Sigmoid colon (tissue), 7 donors: ENCODE measurements around the gene RBM17. TPM values are rescaled to one million over a fixed set of nuclear protein-coding genes. Genes with fewer than 3 reads are reported as not detected.

Experiments
- DNase-seq: peaks from one replicate; pipeline ENCODE4 v3.0.0-alpha.2; 2019
- H3K27ac ChIP-seq, 4 donors: fragments of 200-600 bp; sonication (generic); one replicate each; pipeline ENCODE4 v1.5.1; 2016 to 2019; ENCODE audit warnings: mild to moderate bottlenecking in 1 of 4
- H3K27me3 ChIP-seq, 3 donors: fragments of 200-600 bp; sonication (generic); one replicate each; pipeline ENCODE4 v1.5.1; 2019; ENCODE audit warnings: mild to moderate bottlenecking in 1 of 3
- H3K36me3 ChIP-seq, 4 donors: fragments of 200-600 bp; sonication (generic); one replicate each; pipeline ENCODE4 v1.5.1; 2016 to 2019
- H3K4me1 ChIP-seq, 4 donors: fragments of 200-600 bp; sonication (generic); one replicate each; pipeline ENCODE4 v1.5.1; 2017 to 2019
- H3K4me3 ChIP-seq, 4 donors: fragments of 200-600 bp; sonication (generic); one replicate each; pipeline ENCODE4 v1.5.1; 2017 to 2019; ENCODE audit warnings: mild to moderate bottlenecking in 2 of 4, moderate library complexity in 1 of 4
- H3K9me3 ChIP-seq, 4 donors: fragments of 200-600 bp in 3 of 4; sonication (generic) in 3 of 4; one replicate each; pipeline versions ENCODE4 v1.5.1 to v1.6.1; 2013 to 2019
- EP300 ChIP-seq, 4 donors: sonication (generic); formaldehyde crosslinking; IDR thresholded peaks; one replicate each; pipeline ENCODE4 v1.6.1; 2017; ENCODE audit warnings: antibody characterized with exemption in 4 of 4
- POLR2A ChIP-seq, 2 donors: fragments of 450-650 bp; IDR thresholded peaks; one replicate each; pipeline ENCODE4 v1.6.1; 2016; ENCODE audit warnings: antibody characterized with exemption in 2 of 2, mild to moderate bottlenecking in 2 of 2, moderate library complexity in 2 of 2
- POLR2AphosphoS5 ChIP-seq, 4 donors: sonication (generic); formaldehyde crosslinking; IDR thresholded peaks; one replicate each; pipeline ENCODE4 v1.6.1; 2017; ENCODE audit warnings: antibody characterized with exemption in 4 of 4
- WGBS, 2 donors: extraction: QIAGEN DNeasy Blood & Tissue Kit; methylation state at CpG; one replicate each; pipeline ENCODE4 v1.1.7; 2013; 5-methylcytosine and 5-hydroxymethylcytosine counted together
- intact Hi-C: fragments of 100-400 bp; cut with DNase I; formaldehyde crosslinking; loops from one replicate; pipeline ENCODE4 v1.15.1; 2023
- polyA plus RNA-seq, 3 donors: library from polyadenylated mRNA; stranded (reverse); fragments of 200-250 nt; gene quantifications; one replicate each; pipeline ENCODE4 v1.2.3, GENCODE V29; 2013
- total RNA-seq, 4 donors: library from RNA; depleted of rRNA; stranded (reverse); fragments of >200 nt; gene quantifications; one replicate each; pipeline ENCODE4 v1.1.0, GENCODE V29; 2016
- TF ChIP-seq, protein P1 (sequence below), 4 experiments: fragments of 450-650 bp in 3 of 4; fragments of 200-600 bp in 1 of 4; IDR thresholded peaks; one replicate each; pipeline ENCODE4 v1.5.1; 2016 to 2019; ENCODE audit warnings: antibody characterized with exemption in 4 of 4, mild to moderate bottlenecking in 3 of 4, moderate library complexity in 2 of 4
- donor health status: healthy with polysubstance abuse.
- donor health status: Bipolar disorder and iron deficiency.
- donor health status: healthy.

Gene RBM17
- total and polyA plus RNA-seq, 7 donors: 32.8 to 74.2 (median 52.4) TPM

DNA sequence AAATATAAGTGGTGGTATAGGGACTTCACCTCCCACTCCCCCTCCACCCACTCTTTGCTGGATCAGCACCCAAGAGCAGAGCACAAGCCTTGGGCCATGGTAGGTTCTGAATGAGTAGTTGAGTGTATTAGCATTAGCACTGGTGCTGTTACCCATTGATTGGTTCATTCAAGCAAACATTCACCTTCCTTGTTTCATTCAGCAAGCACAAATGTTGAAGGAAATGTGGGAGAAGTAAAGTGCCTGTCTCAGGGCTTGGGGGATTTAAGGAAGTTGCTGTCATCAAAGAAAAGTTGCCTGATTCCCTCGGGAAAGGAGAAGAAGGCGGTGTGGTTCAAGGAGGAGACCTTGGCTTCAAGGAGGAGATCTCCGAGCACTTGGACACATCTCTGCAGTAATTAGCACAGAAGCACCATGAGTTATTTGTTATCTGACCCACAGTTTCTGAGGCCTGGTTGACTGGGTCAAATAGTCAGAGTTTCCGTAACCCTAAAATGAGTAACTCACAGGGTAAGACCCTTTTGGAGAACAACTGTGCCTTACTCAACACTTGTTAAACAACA is 44.0 kb upstream of the RBM17 start:
- WGBS, 2 donors: 64 to 85% methylated on average over 4 of the region's 4 CpGs
- Histone ChIP-seq H3K4me3 (no peak overlapping the region), H3K36me3 (no peaks in the 10 kb centered on the region), H3K27ac (no peak overlapping the region), H3K27me3 (no peaks in the 10 kb centered on the region), H3K4me1 (no peaks in the 10 kb centered on the region), H3K9me3 (no peaks in the 10 kb centered on the region)
- intact Hi-C loops: no loop called here
- TF ChIP-seq, protein P1, sequence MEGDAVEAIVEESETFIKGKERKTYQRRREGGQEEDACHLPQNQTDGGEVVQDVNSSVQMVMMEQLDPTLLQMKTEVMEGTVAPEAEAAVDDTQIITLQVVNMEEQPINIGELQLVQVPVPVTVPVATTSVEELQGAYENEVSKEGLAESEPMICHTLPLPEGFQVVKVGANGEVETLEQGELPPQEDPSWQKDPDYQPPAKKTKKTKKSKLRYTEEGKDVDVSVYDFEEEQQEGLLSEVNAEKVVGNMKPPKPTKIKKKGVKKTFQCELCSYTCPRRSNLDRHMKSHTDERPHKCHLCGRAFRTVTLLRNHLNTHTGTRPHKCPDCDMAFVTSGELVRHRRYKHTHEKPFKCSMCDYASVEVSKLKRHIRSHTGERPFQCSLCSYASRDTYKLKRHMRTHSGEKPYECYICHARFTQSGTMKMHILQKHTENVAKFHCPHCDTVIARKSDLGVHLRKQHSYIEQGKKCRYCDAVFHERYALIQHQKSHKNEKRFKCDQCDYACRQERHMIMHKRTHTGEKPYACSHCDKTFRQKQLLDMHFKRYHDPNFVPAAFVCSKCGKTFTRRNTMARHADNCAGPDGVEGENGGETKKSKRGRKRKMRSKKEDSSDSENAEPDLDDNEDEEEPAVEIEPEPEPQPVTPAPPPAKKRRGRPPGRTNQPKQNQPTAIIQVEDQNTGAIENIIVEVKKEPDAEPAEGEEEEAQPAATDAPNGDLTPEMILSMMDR (IDR thresholded peaks at IDR 0.05): no peak
- TF ChIP-seq POLR2A (IDR thresholded peaks at IDR 0.05): no peak
- no peak for TF ChIP-seq EP300 (IDR thresholded peaks at IDR 0.05)
- no peak for TF ChIP-seq POLR2AphosphoS5 (IDR thresholded peaks at IDR 0.05)
- DNase-seq: peak; percentile 2

DNA sequence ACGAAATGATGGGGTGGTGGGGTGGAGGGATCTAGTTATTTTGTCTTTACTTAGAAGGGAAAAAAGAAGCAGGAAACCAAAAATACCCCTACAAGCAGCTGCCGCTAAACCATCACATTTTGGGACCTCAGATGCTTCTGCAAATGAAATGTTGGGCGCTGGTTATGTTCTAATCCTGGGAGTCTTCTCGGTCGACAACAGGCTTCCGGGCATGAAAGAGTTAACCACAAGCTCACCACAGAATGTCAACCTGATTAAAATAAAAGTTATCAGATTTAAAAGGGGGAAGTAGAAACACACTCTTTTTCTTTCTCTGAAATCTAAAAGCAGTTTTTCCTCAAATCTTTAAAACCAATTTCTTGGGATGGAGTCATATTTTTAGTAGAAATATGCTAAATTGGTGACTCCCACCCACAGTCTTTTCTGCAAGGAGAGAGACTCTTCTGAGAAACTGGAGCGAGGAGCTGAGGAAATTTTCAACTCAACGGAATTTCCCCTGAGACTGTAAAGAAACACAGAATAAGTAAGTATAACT is 43.5 kb upstream of the RBM17 start:
- intact Hi-C loops: no loop called here
- H3K27me3 ChIP-seq: no peaks in the 10 kb centered on the region
- no peak overlapping the region for H3K4me3 ChIP-seq
- no peaks in the 10 kb centered on the region for H3K36me3 ChIP-seq
- DNase-seq: peak; percentile 0
- no peaks in the 10 kb centered on the region for H3K9me3 ChIP-seq
- WGBS, 2 donors: 46 to 78% methylated on average over 8 of the region's 8 CpGs
- peaks cover 0 to 1% (median under 1%) of the 10 kb centered on the region in 4 donors for H3K4me1 ChIP-seq
- no peak for TF ChIP-seq POLR2AphosphoS5 (IDR thresholded peaks at IDR 0.05)
- no peak for TF ChIP-seq EP300 (IDR thresholded peaks at IDR 0.05)
- TF ChIP-seq POLR2A (IDR thresholded peaks at IDR 0.05): no peak
- TF ChIP-seq, protein P1 (IDR thresholded peaks at IDR 0.05): no peak
- H3K27ac ChIP-seq: no peak overlapping the region

DNA sequence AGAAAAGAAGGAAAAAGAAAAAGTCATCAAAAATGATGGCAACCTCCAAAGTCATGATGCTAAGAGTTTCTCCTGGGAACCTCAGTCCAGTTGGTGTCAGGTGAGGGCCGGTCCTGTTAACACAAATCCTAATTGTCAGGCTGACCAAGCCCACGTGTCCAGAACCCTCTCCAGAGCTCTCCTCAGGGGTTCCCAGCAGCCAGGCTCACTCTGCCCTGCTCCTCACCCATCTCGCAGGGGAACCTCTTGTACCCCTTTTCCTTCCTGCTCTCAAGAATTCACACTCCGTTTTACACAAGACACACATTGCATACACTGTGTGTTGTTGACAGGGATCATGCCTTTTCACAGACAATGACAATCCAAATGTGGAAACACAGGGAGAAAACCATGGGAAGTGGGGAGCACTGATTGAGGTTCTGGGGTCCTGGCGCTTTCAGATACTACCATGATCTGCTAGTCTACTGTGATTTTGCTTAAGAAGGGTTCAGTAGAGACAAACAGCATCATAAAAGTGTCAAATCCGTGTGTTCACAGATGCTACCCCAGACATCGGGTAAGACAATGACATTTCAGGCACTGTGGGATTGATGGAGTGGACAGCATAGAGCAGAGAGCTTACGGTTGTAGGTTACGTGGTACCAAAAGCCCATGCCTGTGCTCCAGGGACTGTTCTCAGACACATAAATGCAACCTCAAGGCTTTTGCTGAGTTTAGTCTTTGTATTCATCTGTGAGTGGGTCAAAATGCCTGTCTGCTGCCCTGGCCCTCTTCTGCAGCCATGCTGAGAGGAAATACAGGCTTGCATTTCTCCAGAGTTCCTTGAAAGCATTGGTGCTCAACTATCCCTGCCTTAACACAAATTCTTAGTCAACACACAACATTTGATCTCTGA is 42.7 kb upstream of the RBM17 start:
- intact Hi-C loops: no loop called here
- no peaks in the 10 kb centered on the region for H3K27me3 ChIP-seq
- peak; percentile 15 for DNase-seq
- no peak for TF ChIP-seq EP300 (IDR thresholded peaks at IDR 0.05)
- no peak for TF ChIP-seq POLR2AphosphoS5 (IDR thresholded peaks at IDR 0.05)
- TF ChIP-seq POLR2A (IDR thresholded peaks at IDR 0.05): no peak
- TF ChIP-seq, protein P1 (IDR thresholded peaks at IDR 0.05): no peak
- H3K4me1 ChIP-seq: peaks cover 0 to 7% (median 1%) of the 10 kb centered on the region in 4 donors
- no peaks in the 10 kb centered on the region for H3K9me3 ChIP-seq
- H3K27ac ChIP-seq: no peak overlapping the region
- H3K36me3 ChIP-seq: no peaks in the 10 kb centered on the region
- H3K4me3 ChIP-seq: no peak overlapping the region
- WGBS, 2 donors: 68 to 74% methylated on average over 9 of the region's 9 CpGs

DNA sequence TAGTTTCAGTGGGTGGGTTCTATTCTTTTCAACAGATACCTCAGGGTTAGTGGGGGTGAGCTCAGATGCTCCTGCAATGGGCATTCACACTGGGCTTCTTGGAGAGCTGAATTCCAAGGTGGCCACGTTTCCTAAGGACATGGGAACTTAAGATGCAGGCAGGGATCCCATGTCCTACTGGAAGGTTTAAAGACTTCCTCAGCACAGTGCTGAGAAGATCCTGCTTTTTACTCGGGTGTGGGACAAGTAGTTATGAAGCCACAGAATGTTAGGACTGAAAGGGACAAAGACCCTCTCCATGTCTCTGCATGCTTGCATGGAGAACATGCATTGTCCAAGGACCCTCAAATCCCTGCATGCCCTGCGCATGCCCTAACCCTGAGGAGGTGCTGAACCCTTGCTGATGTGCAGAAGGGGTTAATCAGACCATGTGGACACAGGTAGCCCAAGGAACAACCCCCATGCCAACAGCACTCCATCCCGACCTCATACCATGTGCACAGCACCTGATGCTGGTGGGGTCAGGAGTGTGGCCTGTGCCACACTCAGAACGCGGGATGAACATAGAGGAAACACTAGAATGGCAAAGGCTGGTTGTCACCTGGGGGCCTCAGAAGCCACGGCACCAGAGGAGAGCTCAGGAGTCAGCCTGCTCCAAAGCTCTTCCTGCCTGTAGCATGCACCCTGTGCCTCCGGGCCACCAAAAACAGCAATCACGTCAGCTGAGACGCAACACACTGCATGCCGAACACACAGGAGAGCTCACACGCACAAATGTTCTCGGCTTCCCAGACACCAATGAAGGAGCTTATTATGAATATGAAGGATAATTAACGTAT is 41.8 kb upstream of the RBM17 start:
- H3K27me3 ChIP-seq: no peaks in the 10 kb centered on the region
- H3K4me3 ChIP-seq: no peak overlapping the region
- 83 to 87% methylated on average over 14 of the region's 14 CpGs for WGBS, 2 donors
- peak; percentile 40 for DNase-seq
- intact Hi-C loops: no loop called here
- no peaks in the 10 kb centered on the region for H3K36me3 ChIP-seq
- TF ChIP-seq POLR2AphosphoS5 (IDR thresholded peaks at IDR 0.05) (no peak), POLR2A (IDR thresholded peaks at IDR 0.05) (no peak), EP300 (IDR thresholded peaks at IDR 0.05) (no peak)
- TF ChIP-seq, protein P1 (IDR thresholded peaks at IDR 0.05): no peak
- no peaks in the 10 kb centered on the region for H3K9me3 ChIP-seq
- H3K27ac ChIP-seq: no peak overlapping the region
- peaks cover 0 to 8% (median 1%) of the 10 kb centered on the region in 4 donors for H3K4me1 ChIP-seq
